ENCODE results near the gene TRMT2B. TPM values are rescaled to one million over a fixed set of nuclear protein-coding genes. Genes with fewer than 3 reads are reported as not detected.

TRMT2B gene
- total RNA-seq, 1 experiment from 2014 or later = 9.5 TPM

GRCh38 chrX:100980608-100981497 is 71.1 kb downstream of the TRMT2B start (continued):
- peak; percentile 25 for TF ChIP-seq ZBTB33 (IDR thresholded peaks at IDR 0.05; ENCODE audit: extremely low read depth, insufficient replicate concordance, low read length)
- TF ChIP-seq EZH2phosphoT487 (IDR thresholded peaks at IDR 0.05; ENCODE audit: borderline replicate concordance) = no peak
- TF ChIP-seq ELF1 (IDR thresholded peaks at IDR 0.05; ENCODE audit: borderline replicate concordance, low read depth) = no peak

GRCh38 chrX:100979881-100980607 is 71.9 kb downstream of the TRMT2B start:
- peak overlapping the region; percentile 48 for H3K9ac ChIP-seq (ENCODE audit: low read length)

More at GRCh38 chrX:100979881-100980607, 71.9 kb downstream of the TRMT2B start:
- Histone ChIP-seq H4K20me1 (ENCODE audit: insufficient read depth) (no peaks in the 10 kb centered on the region), H3K9me2 (ENCODE audit: insufficient read depth) (no peaks in the 10 kb centered on the region), H3K4me1 (ENCODE audit: control insufficient read depth in 1 of 2, insufficient read depth in 2 of 2, low read length in 2 of 2) (peaks cover 19 to 29% of the 10 kb centered on the region in 2 experiments), H3K27ac (ENCODE audit: low read depth, low read length) (peak overlapping the region; percentile 76), H3K4me2 (ENCODE audit: low read length) (peak overlapping the region; percentile 65), H3K79me2 (ENCODE audit: insufficient read depth, low read length) (no peaks in the 10 kb centered on the region), H2AFZ (ENCODE audit: low read depth, low read length, poor library complexity, severe bottlenecking) (no peak overlapping the region), H3K36me3 (ENCODE audit: control insufficient read depth in 1 of 2, insufficient read depth in 2 of 2, low read length in 2 of 2) (no peaks in the 10 kb centered on the region), H3K27me3 (ENCODE audit: insufficient read depth, low read length) (no peaks in the 10 kb centered on the region), H3K4me3 (replicated peaks in 1 of 2; ENCODE audit: low read depth in 1 of 2, low read length in 2 of 2) (no peak overlapping the region), H3K9me3 (ENCODE audit: control insufficient read depth in 1 of 2, insufficient read depth in 1 of 2, low read depth in 1 of 2, low read length in 2 of 2) (no peaks in the 10 kb centered on the region)
- RAD21 ChIA-PET (ENCODE audit: low non-redundant PET in 1 of 2, low total read pairs in 2 of 2, uncharacterized antibody in 2 of 2, unreplicated experiment in 2 of 2) = no interaction called here
- intact Hi-C loops (cut with micrococcal nuclease) = no loop called here
- BruUV-seq (replicated peaks) = no TSS peak
- no peak for DNase-seq (ENCODE audit: low read depth, low spot score)
- TF ChIP-seq FOSL1 (IDR thresholded peaks at IDR 0.05; ENCODE audit: low read depth) (no peak), SIN3A (IDR thresholded peaks at IDR 0.05; ENCODE audit: low read depth) (no peak), CBX3 (IDR thresholded peaks at IDR 0.05; ENCODE audit: low read depth) (no peak), SRF (IDR thresholded peaks at IDR 0.05; ENCODE audit: low read depth) (no peak), EZH2phosphoT487 (IDR thresholded peaks at IDR 0.05; ENCODE audit: borderline replicate concordance) (no peak), POLR2AphosphoS5 (IDR thresholded peaks at IDR 0.05; ENCODE audit: low read depth, low read length) (no peak), YY1 (IDR thresholded peaks at IDR 0.05; ENCODE audit: extremely low read depth, insufficient replicate concordance, low read depth, low read length) (no peak), ZNF274 (IDR thresholded peaks at IDR 0.05; ENCODE audit: low read depth, low read length) (no peak), EZH2 (IDR thresholded peaks at IDR 0.05) (no peak), MAX (IDR thresholded peaks at IDR 0.05) (no peak), POLR2A (IDR thresholded peaks at IDR 0.05; ENCODE audit: borderline replicate concordance, extremely low read depth, insufficient read depth, insufficient read length) (no peak), ZBTB33 (IDR thresholded peaks at IDR 0.05; ENCODE audit: extremely low read depth, insufficient replicate concordance, low read length) (no peak), JUND (IDR thresholded peaks at IDR 0.05) (no peak), ATF3 (IDR thresholded peaks at IDR 0.05) (no peak), ELF1 (IDR thresholded peaks at IDR 0.05; ENCODE audit: borderline replicate concordance, low read depth) (no peak), CEBPB (IDR thresholded peaks at IDR 0.05; ENCODE audit: low read depth) (no peak), SP1 (IDR thresholded peaks at IDR 0.05; ENCODE audit: low read depth) (no peak)
- CTCF ChIA-PET = no interaction called here
- POLR2A ChIA-PET = no interaction called here
- ATAC-seq = peak; percentile 30

Measured in HCT116 (cell line).